Omental fat pad (tissue), 4 donors: Measurements from ENCODE around the gene RSPO1. TPM values are rescaled to one million over a fixed set of nuclear protein-coding genes. Genes with fewer than 3 reads are reported as not detected.

Experiments
- ATAC-seq: fragments of 150-250 bp; one replicate; pipeline ENCODE4 v1.9.1; 2016; ENCODE audit warnings: mild to moderate bottlenecking, moderate library complexity; ENCODE audit not compliant: low FRiP score
- DNase-seq: peaks from one replicate; pipeline ENCODE4 v3.0.0-alpha.2; 2019; ENCODE audit warnings: low spot score
- CTCF ChIP-seq, 3 donors: fragments of 450-650 bp; IDR thresholded peaks; one replicate each; pipeline ENCODE4 v1.5.1; 2016 to 2017; ENCODE audit warnings: antibody characterized with exemption in 3 of 3, mild to moderate bottlenecking in 3 of 3, moderate library complexity in 2 of 3
- total RNA-seq, 4 donors: library from RNA; depleted of rRNA; stranded (reverse); fragments of >200 nt; gene quantifications; one replicate each; pipeline ENCODE4 v1.1.0, GENCODE V29; 2016

Gene RSPO1
- total RNA-seq, 4 donors from 2014 or later: 1.7 to 47.3 (median 13.5) TPM

DNA sequence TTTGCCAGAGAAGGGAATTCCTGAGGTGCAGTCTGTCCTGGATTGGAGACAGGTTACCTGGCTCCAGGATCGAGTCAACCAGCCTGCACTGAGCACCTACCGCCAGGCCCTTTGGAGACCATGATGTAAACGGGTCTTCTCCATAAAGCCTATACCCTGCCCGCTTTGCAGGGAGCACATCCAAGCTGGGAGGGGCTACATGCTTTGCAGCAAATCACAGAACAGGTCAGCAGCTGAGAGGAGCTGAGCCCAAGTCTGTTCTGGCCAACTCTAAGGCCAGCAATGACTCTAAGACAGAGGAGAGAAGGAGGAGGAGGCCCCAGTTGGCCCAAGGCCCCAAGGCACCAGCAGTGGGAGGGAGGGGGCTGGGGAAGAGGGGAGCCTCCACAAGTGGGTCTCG, 15.5 kb upstream of the RSPO1 start:
- DNase-seq (no peak), ATAC-seq (peak; percentile 59)
- TF ChIP-seq CTCF (IDR thresholded peaks at IDR 0.05): no peak

- TF ChIP-seq CTCF (IDR thresholded peaks at IDR 0.05): no peak
- no peak for DNase-seq
- ATAC-seq: no peak
Measured at GRCh38 chr1:37647281-37647680, 12.6 kb upstream of the RSPO1 start.

DNA sequence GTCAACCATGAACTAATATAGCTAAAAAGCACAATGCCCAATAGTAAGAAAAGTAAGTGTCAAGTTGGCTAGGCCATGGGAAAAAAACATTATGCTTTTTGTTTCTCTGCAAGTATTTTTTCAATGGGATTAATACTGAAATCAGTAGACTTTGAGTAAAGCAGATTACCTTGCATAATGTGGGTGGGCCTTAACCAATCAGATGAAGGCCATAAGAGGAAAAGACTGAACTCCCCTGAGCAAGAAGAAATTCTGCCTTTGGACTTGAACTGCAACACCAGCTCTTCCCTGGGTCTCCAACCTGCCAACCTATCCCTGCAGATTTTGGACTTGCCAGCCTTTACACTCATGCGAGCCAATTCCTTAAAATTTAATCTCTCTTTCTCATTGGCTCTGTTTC, 6.4 kb upstream of the RSPO1 start:
- no peak for ATAC-seq
- no peak for DNase-seq
- TF ChIP-seq CTCF (IDR thresholded peaks at IDR 0.05): no peak

DNA sequence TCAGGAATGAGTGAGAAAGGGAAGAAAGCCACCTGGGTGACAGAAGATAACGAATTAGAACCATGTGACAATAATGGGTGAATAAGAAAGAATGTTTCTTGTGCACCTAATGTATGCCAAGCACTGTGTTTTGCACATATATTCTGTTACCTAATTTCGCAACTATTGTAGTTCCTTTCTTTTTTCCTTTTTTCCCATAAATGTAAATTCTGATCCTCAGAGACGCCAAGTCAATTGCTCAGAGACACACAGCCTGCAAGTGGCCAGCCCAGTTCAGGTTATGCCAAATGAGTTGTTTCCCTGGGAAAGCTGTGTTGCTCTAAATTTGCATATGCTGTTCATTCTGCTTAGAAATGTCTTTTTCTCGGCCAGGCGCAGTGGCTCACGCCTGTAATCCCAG, 1.7 kb upstream of the RSPO1 start:
- no peak for ATAC-seq
- TF ChIP-seq CTCF (IDR thresholded peaks at IDR 0.05): no peak
- no peak for DNase-seq

DNA sequence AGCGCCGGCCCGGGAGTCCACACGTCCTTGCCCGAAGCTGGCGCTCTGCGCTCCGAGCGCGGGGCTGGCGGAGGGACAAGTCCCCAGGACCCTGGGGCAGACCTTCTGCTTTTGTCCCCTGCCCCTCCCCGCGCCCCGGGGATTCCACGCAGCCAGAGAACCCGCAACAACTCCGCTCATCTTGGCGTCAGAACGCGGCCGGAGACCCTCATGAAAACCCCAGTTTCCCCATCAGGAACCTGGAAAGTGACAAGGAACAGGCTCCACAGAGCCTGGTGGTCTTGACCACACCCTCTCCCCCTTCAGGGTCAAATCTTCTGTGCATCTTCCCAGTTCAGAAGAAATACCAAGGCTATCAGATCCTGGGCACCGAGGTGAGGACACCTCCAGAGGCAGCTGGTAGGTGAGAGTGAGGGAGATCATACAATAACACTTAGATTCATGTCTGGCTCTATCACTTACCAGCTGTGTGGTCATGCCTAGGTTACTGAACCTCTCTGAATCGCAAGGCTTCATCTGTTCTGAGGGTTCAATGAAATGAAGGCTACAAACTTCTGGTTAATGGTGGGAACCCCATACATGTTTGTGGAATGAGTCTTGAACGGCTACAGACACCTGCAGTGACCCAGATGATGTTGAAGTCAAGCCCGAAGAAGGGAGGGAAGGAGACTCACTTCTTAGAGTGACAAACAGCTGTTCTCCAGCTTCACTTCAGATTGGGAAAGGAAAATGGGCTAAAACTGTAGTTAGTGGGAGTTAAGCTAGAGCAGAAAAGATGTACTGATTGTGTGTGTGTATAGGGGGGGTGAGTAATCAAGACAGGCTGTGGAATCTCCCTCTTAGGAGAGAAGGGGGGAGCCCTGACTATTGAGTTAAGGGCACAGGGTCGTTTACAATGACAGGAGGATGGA, 555 bp upstream of the RSPO1 start:
- ATAC-seq (no peak), DNase-seq (no peak)
- TF ChIP-seq CTCF (IDR thresholded peaks at IDR 0.05): no peak

DNA sequence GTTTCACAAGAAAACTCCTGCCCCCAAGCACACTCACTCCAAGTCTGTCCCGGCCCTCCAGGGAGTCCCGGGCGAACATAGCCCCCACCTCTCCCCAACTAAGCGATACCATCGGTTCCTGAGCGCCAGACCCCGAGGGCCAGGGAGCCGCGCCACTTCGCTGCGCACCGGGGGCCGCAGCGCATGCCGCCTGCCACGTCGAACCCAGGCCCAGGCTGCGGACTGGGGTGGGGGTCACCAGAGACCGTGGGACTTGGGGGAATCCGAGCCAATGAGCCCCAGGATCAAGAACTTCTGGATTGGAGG, 801 bp downstream of the RSPO1 start:
- ATAC-seq (peak; percentile 43), DNase-seq (no peak)
- no peak for TF ChIP-seq CTCF (IDR thresholded peaks at IDR 0.05)
